Measurements from ENCODE around the gene CCN6.

The CCN6 gene

GRCh38 chr6:112036088-112036637, 17.7 kb upstream of the CCN6 start:
- Histone ChIP-seq H3K4me2 (ENCODE audit: low read depth, low read length) (no peak overlapping the region), H3K79me2 (ENCODE audit: low read length) (no peaks in the 10 kb centered on the region), H3K4me1 (ENCODE audit: low read length) (no peaks in the 10 kb centered on the region), H3K4me3 (ENCODE audit: low read length) (no peak overlapping the region), H3K27me3 (replicated peaks; ENCODE audit: insufficient read depth, low read length) (no peaks in the 10 kb centered on the region), H3K36me3 (replicated peaks; ENCODE audit: insufficient read depth, low read length) (no peaks in the 10 kb centered on the region), H3K27ac (ENCODE audit: low read length) (no peak overlapping the region), H2AFZ (ENCODE audit: low read length) (no peak overlapping the region), H3F3A (ENCODE audit: insufficient read depth, low read length) (no peaks in the 10 kb centered on the region), H4K20me1 (ENCODE audit: insufficient read depth, low read length) (no peaks in the 10 kb centered on the region), H3K9ac (ENCODE audit: low read length) (no peak overlapping the region), H3K9me2 (replicated peaks; ENCODE audit: insufficient read depth, low read length) (no peaks in the 10 kb centered on the region), H3K9me3 (replicated peaks; ENCODE audit: insufficient read depth, low read length) (no peaks in the 10 kb centered on the region)
- TF ChIP-seq EZH2 (optimal IDR thresholded peaks at IDR 0.05; ENCODE audit: low read depth, low read length): no peak
- no peak for TF ChIP-seq CTCF (IDR thresholded peaks at IDR 0.05; ENCODE audit: low read length)
- TF ChIP-seq EZH2phosphoT487 (IDR thresholded peaks at IDR 0.05; ENCODE audit: low read length): no peak
- no peak for DNase-seq

DNA sequence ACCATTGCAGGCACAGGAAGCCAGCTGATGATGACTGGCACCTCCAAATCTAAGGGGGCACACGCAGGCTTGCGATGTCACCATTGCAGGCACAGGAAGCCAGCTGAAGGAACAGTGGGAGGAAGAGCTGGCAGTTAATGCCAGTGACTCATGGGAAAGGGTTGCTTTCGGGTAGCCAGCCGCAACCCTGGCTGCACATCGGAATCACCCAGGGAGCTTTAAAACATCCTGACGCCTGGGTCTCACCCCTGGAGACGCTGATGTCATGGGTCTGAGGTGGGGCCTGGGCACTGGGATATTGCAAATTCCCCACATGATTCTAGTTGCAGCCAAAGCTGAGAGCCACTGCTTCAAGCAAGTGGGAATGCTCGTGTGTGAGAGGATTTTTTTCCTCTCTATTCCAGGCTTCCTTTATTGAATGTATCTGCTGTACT, 16.1 kb upstream of the CCN6 start:
- Histone ChIP-seq H3K4me3 (ENCODE audit: low read length) (no peak overlapping the region), H3K36me3 (replicated peaks; ENCODE audit: insufficient read depth, low read length) (no peaks in the 10 kb centered on the region), H3K4me1 (ENCODE audit: low read length) (peaks cover 5% of the 10 kb centered on the region), H3K9ac (ENCODE audit: low read length) (no peak overlapping the region), H3K4me2 (ENCODE audit: low read depth, low read length) (no peak overlapping the region), H3K9me2 (replicated peaks; ENCODE audit: insufficient read depth, low read length) (no peaks in the 10 kb centered on the region), H3K27ac (ENCODE audit: low read length) (no peak overlapping the region), H3K27me3 (replicated peaks; ENCODE audit: insufficient read depth, low read length) (no peaks in the 10 kb centered on the region), H3F3A (ENCODE audit: insufficient read depth, low read length) (no peaks in the 10 kb centered on the region), H3K79me2 (ENCODE audit: low read length) (no peaks in the 10 kb centered on the region), H4K20me1 (ENCODE audit: insufficient read depth, low read length) (no peaks in the 10 kb centered on the region), H2AFZ (ENCODE audit: low read length) (no peak overlapping the region), H3K9me3 (replicated peaks; ENCODE audit: insufficient read depth, low read length) (no peaks in the 10 kb centered on the region)
- TF ChIP-seq EZH2 (optimal IDR thresholded peaks at IDR 0.05; ENCODE audit: low read depth, low read length) (no peak), CTCF (IDR thresholded peaks at IDR 0.05; ENCODE audit: low read length) (no peak), EZH2phosphoT487 (IDR thresholded peaks at IDR 0.05; ENCODE audit: low read length) (no peak)
- no peak for DNase-seq

DNA sequence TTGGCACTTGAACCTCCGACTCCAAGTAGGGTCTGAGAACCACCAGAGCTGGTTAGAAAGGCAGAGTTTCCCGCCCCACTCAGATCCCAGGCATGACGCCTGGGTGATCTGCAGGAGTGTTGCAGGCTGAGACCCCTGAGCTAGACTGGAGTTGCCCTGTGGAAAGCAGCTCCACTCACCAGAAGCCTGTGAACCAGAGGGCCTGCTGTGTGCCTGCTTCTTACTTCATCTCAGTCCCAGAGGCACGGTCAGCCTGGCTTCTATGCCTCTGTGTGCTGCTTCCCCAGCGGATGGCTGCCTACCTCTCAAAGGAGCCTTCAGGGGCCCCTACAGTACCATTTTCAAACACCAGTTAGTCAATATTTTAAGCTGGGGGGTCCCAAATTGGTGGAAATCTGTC, 15.6 kb upstream of the CCN6 start:
- Histone ChIP-seq H3K4me1 (ENCODE audit: low read length) (peaks cover 6% of the 10 kb centered on the region), H3F3A (ENCODE audit: insufficient read depth, low read length) (peaks cover 1% of the 10 kb centered on the region; the same call in 1 of the 2 replicates), H2AFZ (ENCODE audit: low read length) (no peak overlapping the region), H3K4me3 (ENCODE audit: low read length) (no peak overlapping the region), H4K20me1 (ENCODE audit: insufficient read depth, low read length) (no peaks in the 10 kb centered on the region), H3K79me2 (ENCODE audit: low read length) (no peaks in the 10 kb centered on the region), H3K9me2 (replicated peaks; ENCODE audit: insufficient read depth, low read length) (no peaks in the 10 kb centered on the region), H3K27ac (ENCODE audit: low read length) (no peak overlapping the region), H3K9ac (ENCODE audit: low read length) (no peak overlapping the region), H3K4me2 (ENCODE audit: low read depth, low read length) (no peak overlapping the region), H3K27me3 (replicated peaks; ENCODE audit: insufficient read depth, low read length) (no peaks in the 10 kb centered on the region), H3K36me3 (replicated peaks; ENCODE audit: insufficient read depth, low read length) (no peaks in the 10 kb centered on the region), H3K9me3 (replicated peaks; ENCODE audit: insufficient read depth, low read length) (no peaks in the 10 kb centered on the region)
- TF ChIP-seq CTCF (IDR thresholded peaks at IDR 0.05; ENCODE audit: low read length) (no peak), EZH2 (optimal IDR thresholded peaks at IDR 0.05; ENCODE audit: low read depth, low read length) (no peak), EZH2phosphoT487 (IDR thresholded peaks at IDR 0.05; ENCODE audit: low read length) (no peak)
- no peak for DNase-seq

Data from MM.1S (cell line).